ENCODE results near the gene SMYD3.

The SMYD3 gene

GRCh38 chr1:246415028-246415427 lies 92.1 kb downstream of the SMYD3 start:
- Histone ChIP-seq H3K4me2 (ENCODE audit: low read length) (no peak overlapping the region), H3K79me2 (ENCODE audit: control insufficient read depth, low read length) (no peaks in the 10 kb centered on the region), H3K4me3 (ENCODE audit: low read length) (no peak overlapping the region), H3K36me3 (ENCODE audit: control insufficient read depth, low read length) (no peaks in the 10 kb centered on the region), H3K9me2 (replicated peaks; ENCODE audit: control insufficient read depth, low read length) (no peaks in the 10 kb centered on the region), H3K9me3 (ENCODE audit: control insufficient read depth, insufficient read depth, low read length) (no peaks in the 10 kb centered on the region; the same call in 1 of the 2 replicates), H3K27ac (ENCODE audit: low read depth, low read length) (no peak overlapping the region), H3F3A (ENCODE audit: control insufficient read depth, insufficient read depth) (no peaks in the 10 kb centered on the region), H4K20me1 (ENCODE audit: control insufficient read depth, insufficient read depth, low read depth, low read length) (no peaks in the 10 kb centered on the region), H3K27me3 (ENCODE audit: control insufficient read depth, low read length) (no peaks in the 10 kb centered on the region), H3K4me1 (ENCODE audit: control insufficient read depth, low read length) (no peaks in the 10 kb centered on the region)
- no peak for TF ChIP-seq EZH2phosphoT487 (IDR thresholded peaks at IDR 0.05; ENCODE audit: borderline replicate concordance, low read length)
- no peak for TF ChIP-seq CTCF (IDR thresholded peaks at IDR 0.05; ENCODE audit: low read depth, low read length, poor library complexity, severe bottlenecking)

- Histone ChIP-seq H3K9me3 (ENCODE audit: control insufficient read depth, insufficient read depth, low read length) (no peaks in the 10 kb centered on the region; the same call in 1 of the 2 replicates), H4K20me1 (ENCODE audit: control insufficient read depth, insufficient read depth, low read depth, low read length) (no peaks in the 10 kb centered on the region), H3K9me2 (replicated peaks; ENCODE audit: control insufficient read depth, low read length) (no peaks in the 10 kb centered on the region), H3F3A (ENCODE audit: control insufficient read depth, insufficient read depth) (no peaks in the 10 kb centered on the region), H3K4me3 (ENCODE audit: low read length) (no peak overlapping the region), H3K27ac (ENCODE audit: low read depth, low read length) (no peak overlapping the region), H3K79me2 (ENCODE audit: control insufficient read depth, low read length) (no peaks in the 10 kb centered on the region), H3K4me2 (ENCODE audit: low read length) (no peak overlapping the region), H3K4me1 (ENCODE audit: control insufficient read depth, low read length) (no peaks in the 10 kb centered on the region), H3K36me3 (ENCODE audit: control insufficient read depth, low read length) (no peaks in the 10 kb centered on the region), H3K27me3 (ENCODE audit: control insufficient read depth, low read length) (no peaks in the 10 kb centered on the region)
- TF ChIP-seq EZH2phosphoT487 (IDR thresholded peaks at IDR 0.05; ENCODE audit: borderline replicate concordance, low read length) (no peak), CTCF (IDR thresholded peaks at IDR 0.05; ENCODE audit: low read depth, low read length, poor library complexity, severe bottlenecking) (no peak)
These were observed 93.6 kb downstream of the SMYD3 start for GRCh38 chr1:246413430-246413829.

GRCh38 chr1:246404078-246404477 lies 103.0 kb downstream of the SMYD3 start:
- Histone ChIP-seq H3K9me3 (ENCODE audit: control insufficient read depth, insufficient read depth, low read length) (no peaks in the 10 kb centered on the region), H3F3A (ENCODE audit: control insufficient read depth, insufficient read depth) (no peaks in the 10 kb centered on the region)

More at GRCh38 chr1:246404078-246404477, 103.0 kb downstream of the SMYD3 start:
- no peak overlapping the region for H3K27ac ChIP-seq (ENCODE audit: low read depth, low read length)
- no peaks in the 10 kb centered on the region for H3K36me3 ChIP-seq (ENCODE audit: control insufficient read depth, low read length)
- no peaks in the 10 kb centered on the region for H3K27me3 ChIP-seq (ENCODE audit: control insufficient read depth, low read length)
- TF ChIP-seq EZH2phosphoT487 (IDR thresholded peaks at IDR 0.05; ENCODE audit: borderline replicate concordance, low read length) (no peak), CTCF (IDR thresholded peaks at IDR 0.05; ENCODE audit: low read depth, low read length, poor library complexity, severe bottlenecking) (no peak)
- no peak overlapping the region for H3K4me3 ChIP-seq (ENCODE audit: low read length)
- H3K79me2 ChIP-seq (ENCODE audit: control insufficient read depth, low read length), result peaks cover 2% of the 10 kb centered on the region; the same call in 1 of the 2 replicates
- H3K9me2 ChIP-seq (replicated peaks; ENCODE audit: control insufficient read depth, low read length), result no peaks in the 10 kb centered on the region
- H3K4me1 ChIP-seq (ENCODE audit: control insufficient read depth, low read length), result no peaks in the 10 kb centered on the region
- 0 out of 2 replicates have a peak, but pooled peaks cover 3% of the 10 kb centered on the region for H4K20me1 ChIP-seq (ENCODE audit: control insufficient read depth, insufficient read depth, low read depth, low read length)
- no peak overlapping the region for H3K4me2 ChIP-seq (ENCODE audit: low read length)

Measured in DOHH2 (cell line).